ENCODE data around the gene TRIM29.

DNA sequence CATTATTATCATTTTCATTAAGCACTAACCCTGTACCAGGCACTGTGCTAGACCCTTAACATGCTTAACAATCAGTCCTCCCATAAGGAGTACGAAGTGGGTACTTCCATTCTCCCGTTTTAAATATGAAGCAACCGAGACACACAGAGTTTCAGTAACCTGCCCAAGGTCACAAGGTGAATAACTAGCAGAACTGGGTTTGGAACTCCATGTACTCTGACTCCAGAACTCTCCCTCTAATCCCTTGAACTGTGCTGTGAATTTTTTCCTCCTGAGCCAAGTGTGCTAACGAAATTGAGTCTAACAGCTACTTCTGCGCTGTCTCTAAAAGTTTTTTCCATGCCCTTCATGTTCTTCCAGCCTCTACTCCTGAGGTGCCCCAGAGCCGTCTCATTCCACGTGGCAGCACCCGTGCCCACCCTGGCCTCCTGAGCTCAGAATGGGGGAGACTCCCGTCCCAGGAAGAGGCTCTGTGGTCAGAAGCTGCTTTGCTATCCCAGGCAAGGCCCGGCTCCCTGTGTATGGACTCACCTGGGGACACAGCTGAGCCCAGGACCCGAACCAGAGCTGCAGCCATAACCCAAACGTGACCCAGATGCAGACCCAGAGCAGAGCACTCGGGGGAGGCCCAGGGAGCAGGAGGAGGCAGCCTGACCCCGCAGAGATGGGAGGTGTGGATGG is 8.6 kb upstream of the TRIM29 start:
- TF ChIP-seq ESRRG (CRISPR knock-in tag; IDR thresholded peaks at IDR 0.05) = no peak
- no peak for TF ChIP-seq CSDC2 (CRISPR knock-in tag; IDR thresholded peaks at IDR 0.05)
- no peak for TF ChIP-seq ZNF8 (CRISPR knock-in tag; IDR thresholded peaks at IDR 0.05)
- TF ChIP-seq ARNTL (CRISPR knock-in tag; IDR thresholded peaks at IDR 0.05; ENCODE audit: borderline replicate concordance, low read depth) = no peak
- TF ChIP-seq, protein P1, sequence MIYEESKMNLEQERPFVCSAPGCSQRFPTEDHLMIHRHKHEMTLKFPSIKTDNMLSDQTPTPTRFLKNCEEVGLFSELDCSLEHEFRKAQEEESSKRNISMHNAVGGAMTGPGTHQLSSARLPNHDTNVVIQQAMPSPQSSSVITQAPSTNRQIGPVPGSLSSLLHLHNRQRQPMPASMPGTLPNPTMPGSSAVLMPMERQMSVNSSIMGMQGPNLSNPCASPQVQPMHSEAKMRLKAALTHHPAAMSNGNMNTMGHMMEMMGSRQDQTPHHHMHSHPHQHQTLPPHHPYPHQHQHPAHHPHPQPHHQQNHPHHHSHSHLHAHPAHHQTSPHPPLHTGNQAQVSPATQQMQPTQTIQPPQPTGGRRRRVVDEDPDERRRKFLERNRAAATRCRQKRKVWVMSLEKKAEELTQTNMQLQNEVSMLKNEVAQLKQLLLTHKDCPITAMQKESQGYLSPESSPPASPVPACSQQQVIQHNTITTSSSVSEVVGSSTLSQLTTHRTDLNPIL (CRISPR knock-in tag; IDR thresholded peaks at IDR 0.05; ENCODE audit: low read depth) = no peak

Data from SK-N-SH treated with all-trans-retinoic acid at 6 μM for 48 hours (cell line).